Measurements from ENCODE around the gene MAPK8IP3.

The MAPK8IP3 gene

DNA sequence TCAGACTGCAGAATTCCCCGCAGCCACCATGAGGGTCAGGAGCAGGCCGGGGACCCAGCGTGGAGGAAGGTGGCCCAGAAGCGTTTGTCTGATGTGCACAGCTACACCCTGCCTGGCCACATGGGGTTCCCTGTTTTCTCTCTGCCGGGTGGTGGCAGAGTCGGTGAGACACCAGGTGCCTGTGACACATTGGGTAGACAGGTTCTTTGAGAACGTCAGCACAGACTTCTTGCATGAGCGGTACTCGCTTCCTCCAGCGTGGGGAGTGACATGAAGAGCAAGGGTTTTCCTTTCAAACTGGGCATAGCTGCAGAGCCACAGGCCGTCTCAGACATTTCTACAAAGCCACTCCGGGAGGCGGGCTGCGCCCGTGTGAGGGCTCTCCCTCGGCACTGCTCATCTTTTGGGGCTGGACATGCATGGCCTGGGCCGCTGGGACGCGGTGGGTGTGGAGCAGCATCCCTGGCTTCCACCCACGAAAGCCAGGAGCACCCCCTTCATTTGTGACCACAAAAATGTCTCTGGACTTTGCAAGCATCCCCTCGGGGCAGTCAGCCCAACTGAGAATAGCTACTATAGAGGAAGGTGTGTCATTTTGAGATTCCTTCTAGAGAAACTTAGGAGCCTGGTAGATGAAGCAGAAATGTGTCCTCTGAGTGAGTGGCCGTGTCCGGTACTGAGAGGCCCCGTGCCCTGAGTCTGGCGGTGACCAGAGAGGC, 39.3 kb downstream of the MAPK8IP3 start:
- TF ChIP-seq, protein P1, sequence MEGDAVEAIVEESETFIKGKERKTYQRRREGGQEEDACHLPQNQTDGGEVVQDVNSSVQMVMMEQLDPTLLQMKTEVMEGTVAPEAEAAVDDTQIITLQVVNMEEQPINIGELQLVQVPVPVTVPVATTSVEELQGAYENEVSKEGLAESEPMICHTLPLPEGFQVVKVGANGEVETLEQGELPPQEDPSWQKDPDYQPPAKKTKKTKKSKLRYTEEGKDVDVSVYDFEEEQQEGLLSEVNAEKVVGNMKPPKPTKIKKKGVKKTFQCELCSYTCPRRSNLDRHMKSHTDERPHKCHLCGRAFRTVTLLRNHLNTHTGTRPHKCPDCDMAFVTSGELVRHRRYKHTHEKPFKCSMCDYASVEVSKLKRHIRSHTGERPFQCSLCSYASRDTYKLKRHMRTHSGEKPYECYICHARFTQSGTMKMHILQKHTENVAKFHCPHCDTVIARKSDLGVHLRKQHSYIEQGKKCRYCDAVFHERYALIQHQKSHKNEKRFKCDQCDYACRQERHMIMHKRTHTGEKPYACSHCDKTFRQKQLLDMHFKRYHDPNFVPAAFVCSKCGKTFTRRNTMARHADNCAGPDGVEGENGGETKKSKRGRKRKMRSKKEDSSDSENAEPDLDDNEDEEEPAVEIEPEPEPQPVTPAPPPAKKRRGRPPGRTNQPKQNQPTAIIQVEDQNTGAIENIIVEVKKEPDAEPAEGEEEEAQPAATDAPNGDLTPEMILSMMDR (conservative IDR thresholded peaks at IDR 0.05): no peak
- H3K27ac ChIP-seq: no peak overlapping the region

DNA sequence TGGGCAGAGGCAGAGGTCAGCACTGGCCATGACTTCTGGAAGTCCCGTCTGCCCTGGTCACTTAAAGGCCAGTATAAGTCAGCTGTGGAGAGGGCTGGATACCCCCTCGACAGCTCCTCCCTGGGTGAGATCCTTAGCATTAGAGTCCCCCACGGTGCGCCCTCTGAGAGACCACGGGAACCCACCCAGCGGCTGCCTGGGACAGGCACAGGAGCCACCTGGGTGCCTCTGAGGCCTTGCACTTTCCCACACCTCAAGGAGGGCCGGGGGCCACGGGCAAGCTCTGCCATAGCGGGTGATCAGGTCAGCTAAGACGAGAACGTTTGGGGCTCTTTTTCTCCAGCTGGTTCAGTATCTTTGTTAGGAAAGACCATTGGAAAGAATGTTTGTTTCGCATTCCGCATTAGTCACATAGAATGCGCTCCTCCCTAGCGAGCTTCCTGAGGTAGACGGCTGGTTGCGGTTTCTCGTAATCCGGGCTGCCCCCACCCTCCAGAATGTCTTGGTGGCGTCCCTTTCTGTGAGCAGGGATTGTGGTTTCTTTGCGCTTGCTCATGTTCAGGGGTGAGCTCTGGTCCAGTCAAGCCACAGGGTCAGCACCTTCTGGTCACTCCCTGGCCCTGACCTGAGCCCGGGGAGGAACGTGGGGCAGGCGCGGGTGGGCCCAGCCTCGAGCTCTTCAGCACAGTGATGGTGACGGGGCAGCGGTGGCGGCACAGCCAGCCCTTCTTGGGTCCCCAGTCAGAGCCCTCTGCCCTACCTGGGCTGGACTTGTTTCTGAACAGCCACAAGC, 40.1 kb downstream of the MAPK8IP3 start:
- TF ChIP-seq, protein P1 (conservative IDR thresholded peaks at IDR 0.05): no peak
- no peak overlapping the region for H3K27ac ChIP-seq

DNA sequence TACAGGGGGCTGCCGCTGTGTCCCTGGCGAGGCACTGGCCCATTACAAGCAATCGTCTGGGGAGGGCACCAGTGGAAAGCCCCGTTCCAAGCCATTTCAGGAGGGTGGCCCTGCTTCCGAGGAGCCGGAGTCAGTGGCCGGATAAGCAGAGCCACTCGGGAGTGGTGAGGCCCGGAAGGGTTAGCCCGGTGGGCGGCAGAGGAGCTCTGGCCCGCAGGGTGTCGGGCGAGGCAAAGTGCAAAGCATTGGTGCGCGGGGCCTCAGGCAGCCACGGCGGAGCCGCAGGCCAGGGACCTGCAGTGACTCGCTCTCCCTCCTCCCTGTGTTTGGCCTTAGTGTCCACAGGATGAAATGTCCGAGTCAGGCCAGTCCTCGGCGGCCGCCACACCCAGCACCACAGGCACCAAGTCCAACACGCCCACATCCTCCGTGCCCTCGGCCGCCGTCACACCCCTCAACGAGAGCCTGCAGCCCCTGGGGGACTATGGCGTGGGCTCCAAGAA, 40.7 kb downstream of the MAPK8IP3 start:
- H3K27ac ChIP-seq: no peak overlapping the region
- TF ChIP-seq, protein P1 (conservative IDR thresholded peaks at IDR 0.05): no peak

DNA sequence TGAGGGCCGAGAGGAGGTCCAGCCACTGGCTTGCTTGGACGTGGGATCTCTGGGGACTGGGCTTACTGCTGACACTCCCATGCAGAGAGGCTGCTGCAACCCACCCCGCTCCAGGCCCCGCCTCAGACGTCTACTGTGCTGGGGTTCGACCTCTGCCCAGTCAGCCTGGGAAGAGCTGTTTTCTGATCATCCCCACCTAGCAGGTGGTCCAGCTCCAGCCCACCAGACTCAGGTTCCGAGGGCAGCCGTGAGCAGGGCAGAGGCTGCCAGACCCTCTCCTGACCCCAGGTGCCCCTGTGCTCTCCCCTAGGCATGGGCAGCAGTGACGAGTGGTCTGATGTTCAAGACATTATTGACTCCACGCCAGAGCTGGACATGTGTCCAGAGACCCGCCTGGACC, 41.9 kb downstream of the MAPK8IP3 start:
- no peak overlapping the region for H3K27ac ChIP-seq
- TF ChIP-seq, protein P1 (conservative IDR thresholded peaks at IDR 0.05): no peak

DNA sequence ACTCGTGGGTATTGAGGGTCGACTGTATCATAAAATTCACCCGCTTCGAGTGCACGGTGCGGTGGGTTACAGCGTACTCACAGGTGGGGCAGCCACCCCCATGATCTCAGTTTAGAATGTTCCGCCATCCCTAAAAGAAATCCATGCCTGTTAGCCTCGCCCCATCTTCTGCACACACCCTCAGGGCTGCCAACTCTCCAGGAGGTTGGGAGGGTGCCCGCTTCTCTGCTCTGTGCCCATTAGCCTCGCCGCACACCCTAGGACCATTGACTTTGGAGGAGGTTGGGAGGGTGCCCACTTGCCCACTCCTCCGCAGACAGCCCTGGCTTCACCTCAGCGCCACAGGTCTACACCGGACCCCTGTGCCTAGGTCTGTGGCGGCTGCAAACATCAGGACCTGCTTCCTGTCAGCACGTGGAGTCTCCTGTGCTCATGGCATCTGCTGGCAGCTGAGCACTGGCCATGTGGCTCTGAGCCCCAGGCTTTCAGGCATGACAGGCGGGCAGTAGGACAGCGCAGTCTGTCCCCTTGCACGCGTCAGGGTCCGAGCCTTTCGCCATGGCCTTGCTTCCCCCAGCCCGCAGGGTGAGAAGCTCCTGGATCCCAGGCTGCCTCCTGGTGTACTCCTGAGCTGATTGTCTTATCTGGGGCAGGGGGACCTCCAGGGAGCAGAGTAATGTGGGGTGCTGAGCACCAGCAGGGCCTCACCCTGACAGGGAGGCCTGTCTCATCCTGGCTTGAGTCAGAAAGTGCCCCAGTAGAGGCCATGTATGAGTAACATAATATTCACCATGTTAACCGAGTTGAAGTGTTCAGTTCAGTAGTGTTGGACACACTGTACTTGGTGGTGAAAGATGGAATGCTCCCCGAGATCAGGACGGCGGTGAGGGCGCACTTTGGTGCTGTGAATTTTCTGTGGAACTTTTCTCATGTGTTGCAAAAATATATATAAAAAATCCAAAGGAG, 43.4 kb downstream of the MAPK8IP3 start:
- TF ChIP-seq, protein P1 (conservative IDR thresholded peaks at IDR 0.05): no peak
- no peak overlapping the region for H3K27ac ChIP-seq

DNA sequence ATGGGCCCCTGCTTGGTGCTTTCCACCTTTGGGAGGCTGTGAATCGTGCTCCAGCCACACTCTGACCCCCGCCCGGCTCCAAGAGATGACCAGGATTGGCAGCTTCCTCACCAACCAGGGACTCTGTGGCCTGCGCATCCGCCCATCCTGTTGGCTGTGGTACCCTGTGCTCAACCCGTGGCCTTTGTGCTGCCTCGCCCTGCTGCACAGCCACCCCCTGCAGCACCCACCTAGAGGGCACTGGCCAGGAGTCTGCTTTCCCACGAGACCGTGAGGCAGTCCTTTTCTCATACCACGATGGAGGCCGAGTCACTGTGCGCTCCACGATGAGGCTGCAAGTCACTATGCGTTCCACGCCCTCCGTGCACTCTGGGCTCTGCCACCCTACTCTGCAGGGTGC, 46.0 kb downstream of the MAPK8IP3 start:
- TF ChIP-seq, protein P1 (conservative IDR thresholded peaks at IDR 0.05): no peak
- H3K27ac ChIP-seq: no peak overlapping the region
